Activated T-helper 1 cell treated with anti-CD3 and anti-CD28 coated beads, Interleukin-2, amount 50 U/mL, for 16 hours (primary cell): ENCODE data around the gene VAV2.
"Not testable (repeated sequence)": the region's sequence is repeated elsewhere in the genome, so short reads cannot be mapped to it uniquely, and the experiment has no call there.

ENCODE experiments used
- DNase-seq, 2 donors: peaks; one replicate each; pipeline ENCODE4 v3.0.0-alpha.2; 2020; ENCODE audit warnings: low read depth in 1 of 2, low spot score in 1 of 2

VAV2 gene

GRCh38 chr9:133777068-133777791 is 214.9 kb downstream of the VAV2 start:
- DNase-seq: no peak

DNA sequence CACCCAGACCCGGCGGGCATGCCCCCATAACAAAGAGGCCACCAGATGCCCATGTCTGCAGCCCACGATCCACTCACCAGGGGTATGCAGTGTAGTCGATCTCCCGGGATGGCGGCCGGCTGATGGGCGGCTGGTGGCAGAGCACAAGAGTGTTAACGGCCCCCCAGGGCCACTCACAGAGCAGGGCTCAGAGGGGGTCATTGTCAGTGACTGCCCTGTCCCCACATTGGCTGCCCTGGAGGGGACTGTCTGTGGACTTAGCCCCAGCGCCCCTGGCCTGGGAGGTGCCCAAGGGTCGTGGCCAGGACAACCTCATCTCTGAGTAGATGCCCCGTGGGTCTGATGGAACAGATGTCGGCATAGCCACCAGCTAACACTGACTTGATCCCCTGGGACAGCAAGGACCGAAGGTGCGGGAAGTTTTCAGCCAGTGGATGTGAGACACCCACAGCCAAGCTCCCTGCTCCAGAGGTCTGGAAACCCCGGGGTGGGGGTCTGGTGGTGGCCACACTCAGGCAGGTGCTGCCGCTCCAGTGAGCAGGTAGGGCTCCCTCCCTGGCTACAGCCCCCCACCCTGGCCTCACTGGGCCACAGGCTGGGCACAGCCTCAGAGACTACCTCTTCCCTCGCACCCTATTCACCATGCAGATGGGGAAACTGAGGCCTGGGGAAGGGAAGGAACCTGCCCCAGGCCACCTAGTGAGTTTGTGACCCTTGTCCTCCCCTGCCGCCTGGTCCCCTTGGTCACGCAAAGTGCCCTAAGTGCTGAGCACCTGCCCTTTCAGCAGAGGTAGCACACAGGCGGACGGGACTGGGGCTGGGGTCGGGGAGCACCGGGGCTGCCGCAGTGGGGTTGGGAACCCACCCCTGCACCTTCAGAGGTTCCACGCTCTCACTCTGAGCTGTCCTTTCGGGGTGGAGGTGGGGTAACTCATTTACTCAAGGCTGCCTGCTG is 215.9 kb downstream of the VAV2 start:
- DNase-seq: no peak

DNA sequence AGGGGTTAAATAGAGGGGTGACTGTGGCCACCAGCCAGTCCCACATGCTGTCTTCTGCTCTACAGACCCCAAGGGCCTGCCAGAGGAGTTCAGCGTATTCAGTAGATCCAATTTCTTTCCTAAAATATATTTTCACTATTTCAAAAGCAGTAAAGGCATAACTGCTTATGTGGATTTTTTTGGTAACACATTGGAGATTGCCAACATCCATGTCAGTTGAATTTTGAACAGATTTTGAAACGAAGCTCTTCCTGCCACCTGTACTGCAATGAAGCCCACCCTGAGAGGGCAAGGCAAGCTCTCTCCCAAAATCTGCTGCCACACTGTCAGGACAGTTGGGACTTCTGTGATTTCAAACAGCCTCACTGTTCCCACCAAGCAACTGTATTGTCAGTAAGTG is 216.8 kb downstream of the VAV2 start:
- DNase-seq: no peak

- no peak for DNase-seq
These were observed 217.3 kb downstream of the VAV2 start for GRCh38 chr9:133774799-133775198.

- no peak for DNase-seq
These were observed 218.1 kb downstream of the VAV2 start for GRCh38 chr9:133773889-133774655.

- DNase-seq: no peak
These were observed 219.5 kb downstream of the VAV2 start for GRCh38 chr9:133772581-133772980.

DNA sequence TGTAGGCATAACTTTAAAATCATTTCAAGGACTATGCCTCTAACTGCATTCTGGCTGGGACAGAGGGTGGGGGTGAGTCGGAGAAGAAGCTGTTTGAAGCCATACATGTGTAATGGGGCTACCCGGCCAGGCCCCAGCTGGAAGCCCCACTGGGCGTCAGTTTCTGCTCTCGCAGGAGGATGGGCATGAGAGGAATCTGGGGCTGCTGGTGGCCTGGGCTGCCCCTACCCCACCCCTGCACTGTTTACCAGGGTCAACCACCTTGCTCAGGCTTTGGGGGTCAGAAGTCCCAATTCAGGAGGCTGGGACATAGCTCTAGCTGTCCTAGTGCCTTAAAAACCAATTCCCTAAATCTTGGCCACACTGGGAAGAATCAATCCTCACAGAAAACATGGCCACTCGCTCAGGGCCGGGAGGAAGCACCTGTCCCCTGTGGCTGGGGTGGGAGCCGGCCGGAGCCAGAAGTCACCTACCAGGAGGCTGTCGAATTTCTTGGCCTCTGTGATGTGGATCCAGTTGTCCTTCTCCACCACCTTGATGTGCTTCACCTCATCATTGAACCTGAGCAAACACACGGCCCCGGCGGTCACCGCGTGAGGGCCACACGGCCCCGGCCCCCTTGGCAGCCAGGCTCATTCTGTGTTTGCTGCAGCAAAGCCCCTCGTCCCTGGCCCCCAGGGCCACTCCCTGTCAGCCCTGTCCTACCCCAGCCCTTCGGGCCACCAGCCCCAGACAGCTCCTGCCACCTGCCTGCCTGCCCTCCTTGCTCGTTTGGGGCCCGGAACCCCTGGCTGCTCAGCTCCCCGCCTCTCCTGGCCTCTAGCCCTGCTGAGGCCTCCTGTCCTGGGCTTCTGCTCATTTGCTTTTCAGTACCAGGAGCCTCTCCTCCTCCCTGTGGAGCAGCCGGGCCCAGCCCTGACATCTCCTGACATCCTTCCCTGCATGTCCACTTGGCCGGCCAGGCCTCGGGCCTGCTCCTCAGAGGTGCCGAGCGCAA is 220.3 kb downstream of the VAV2 start:
- no peak for DNase-seq

DNA sequence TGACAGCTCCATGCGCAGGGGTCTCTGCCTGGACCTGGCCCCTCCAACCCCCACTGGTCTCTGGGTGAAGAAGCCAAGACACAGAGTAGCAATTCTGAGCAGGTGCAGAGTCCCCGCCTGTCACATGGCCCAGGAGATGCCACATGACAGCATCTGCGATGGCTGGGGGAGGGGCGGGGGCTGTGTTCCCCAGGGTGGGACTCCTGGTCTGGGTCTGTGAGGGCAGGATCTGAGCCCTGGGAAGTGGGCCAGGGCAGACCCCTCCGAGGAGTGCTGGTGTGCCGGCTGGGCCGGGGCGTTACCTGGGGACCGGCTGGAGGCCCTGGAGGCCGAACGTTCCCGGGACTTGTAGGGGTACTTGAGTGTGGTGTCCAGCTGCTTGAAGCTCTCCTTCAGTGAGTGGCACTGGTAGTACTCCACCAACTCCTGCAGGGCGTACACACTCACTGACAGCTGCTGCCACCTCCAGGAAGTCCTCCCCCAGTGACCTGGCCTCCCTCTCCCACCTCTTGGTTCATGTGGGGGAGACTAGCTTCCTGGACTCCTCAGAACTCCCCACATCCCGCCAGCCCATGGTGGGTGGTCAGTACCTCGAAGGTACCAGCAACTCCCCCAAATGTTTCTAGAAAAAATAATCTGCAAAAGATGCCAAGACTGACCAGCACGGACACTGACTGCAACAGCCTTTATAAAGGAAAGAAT is 221.9 kb downstream of the VAV2 start:
- DNase-seq: no peak

DNA sequence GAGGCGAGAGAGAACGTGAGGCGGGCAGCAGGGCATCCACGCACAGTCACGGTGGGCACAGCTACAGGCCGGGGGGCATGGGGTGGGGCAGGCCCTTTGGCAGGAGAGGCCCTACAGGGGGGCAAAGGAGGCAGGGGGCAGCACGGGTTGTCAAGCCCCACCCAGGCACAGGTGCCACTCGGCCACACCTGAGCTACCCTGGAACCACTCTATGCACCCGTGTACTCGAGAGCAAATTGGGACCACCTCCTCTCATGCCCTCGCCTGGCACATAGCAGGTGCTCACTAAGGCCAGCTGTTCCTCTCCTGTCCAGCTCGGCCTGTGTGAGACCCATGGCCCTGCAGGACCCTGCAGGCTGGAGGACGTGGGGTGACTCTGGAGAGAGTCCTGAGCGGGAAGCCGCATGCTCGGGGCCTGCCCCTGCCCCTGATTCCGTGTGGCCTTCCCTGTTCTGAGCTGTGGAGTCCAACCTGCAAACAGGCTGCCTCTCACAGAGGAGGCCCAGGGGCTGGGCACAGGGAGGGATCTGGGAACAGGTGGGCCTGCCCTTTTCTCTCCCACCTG is 222.5 kb downstream of the VAV2 start:
- no peak for DNase-seq

DNA sequence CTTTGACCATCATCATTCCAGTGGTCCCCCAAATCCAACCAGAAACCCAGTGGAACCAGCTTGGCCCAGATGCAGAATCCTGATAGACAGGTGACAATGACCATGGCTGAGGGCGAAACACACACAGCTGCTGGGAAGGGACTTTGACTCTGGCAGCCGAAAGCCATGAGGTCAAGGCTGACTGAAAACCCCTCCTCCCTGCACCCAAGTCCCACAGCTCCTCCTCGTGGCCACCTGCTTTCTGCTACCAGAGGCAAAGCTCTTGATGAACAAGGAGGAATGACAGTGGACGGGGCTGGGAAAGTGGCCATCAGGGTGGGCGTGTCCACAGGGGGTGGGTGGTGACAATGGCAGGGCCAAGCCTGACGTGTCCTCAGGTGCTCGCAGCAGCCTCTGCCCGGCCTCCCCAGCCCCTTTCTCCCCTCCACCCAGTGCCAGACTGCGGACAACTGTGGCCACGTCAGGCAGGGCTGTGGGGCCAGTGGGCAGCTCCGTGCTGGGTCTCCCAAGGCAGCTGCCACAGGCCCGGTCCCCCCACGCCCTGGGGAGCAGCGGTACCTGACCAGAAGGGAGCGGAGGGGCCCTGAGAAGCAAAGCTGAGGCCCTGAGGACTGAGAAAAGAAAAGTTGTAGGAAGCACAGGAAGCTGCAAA is 223.1 kb downstream of the VAV2 start:
- no peak for DNase-seq

GRCh38 chr9:133768371-133768858 is 223.7 kb downstream of the VAV2 start:
- no peak for DNase-seq

GRCh38 chr9:133767625-133768024 is 224.5 kb downstream of the VAV2 start:
- no peak for DNase-seq

DNA sequence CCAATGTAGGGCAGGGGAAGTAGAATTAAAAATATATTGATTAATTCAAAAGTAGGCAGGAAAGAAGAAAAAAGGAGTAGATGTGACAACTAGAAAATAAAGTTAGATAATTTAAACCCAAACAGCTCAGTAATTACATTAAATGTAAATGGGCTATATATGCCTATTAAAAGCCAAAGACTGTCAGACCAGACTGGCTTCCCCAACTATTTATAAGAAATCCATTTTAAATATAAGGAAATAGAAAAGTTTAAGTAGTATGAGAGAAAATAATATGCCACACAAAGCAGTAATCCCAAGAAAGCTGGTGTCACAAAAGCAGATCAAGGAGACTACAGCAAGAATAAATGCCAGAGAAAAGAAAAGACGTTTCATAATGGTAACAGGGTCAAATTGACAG is 225.1 kb downstream of the VAV2 start:
- no peak for DNase-seq

GRCh38 chr9:133766234-133766633 is 225.9 kb downstream of the VAV2 start:
- DNase-seq: not testable (repeated sequence)

DNA sequence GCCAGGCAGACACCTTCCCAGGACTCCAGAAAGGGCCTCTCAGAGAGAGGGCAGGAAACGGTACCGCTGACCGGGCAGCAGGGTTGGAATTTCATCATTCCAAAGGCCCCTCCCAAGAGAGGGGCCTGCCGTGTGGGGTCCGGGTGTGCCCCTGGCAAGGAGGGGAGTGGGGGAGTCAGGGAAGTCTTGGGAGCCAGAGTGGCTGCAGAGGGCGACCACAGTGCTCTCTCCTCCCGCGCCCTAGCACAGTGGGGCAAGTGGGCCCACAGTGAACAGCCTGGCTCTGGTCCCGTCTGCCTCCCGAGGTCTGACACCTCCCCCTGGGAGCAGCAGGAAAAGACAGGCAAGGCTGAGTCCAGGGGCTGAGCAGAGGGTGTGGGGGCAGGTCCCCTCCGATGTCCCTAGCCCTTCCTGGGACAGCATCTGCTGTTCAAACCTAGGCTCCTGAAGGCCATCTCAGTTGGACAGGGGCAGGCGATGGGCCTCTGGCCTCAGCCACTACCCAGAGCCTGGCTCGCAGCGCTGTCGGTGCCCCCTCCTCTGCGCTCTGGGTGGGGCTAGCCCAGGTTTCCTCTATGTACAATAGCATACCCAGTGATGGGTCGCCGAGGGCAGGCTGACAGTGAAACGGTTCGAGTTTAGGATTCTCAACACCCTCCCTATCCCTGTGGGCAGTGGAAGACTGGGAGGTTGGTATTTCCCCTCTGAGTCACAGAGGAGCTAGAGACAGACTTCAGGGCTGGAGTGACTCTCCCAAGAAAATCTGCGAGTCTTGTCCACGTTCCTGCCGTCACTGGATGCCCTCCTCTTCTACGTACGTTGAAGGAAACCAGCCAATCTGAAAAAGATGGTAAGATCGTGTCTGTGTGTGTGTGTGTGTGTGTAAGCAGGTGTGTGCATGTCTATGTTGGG is 228.6 kb downstream of the VAV2 start:
- no peak for DNase-seq

- DNase-seq: no peak
These were observed 229.4 kb downstream of the VAV2 start for GRCh38 chr9:133762488-133763271.
